K562 (cell line): ENCODE data around the gene AMPD3. TPM values are rescaled to one million over a fixed set of nuclear protein-coding genes. Genes with fewer than 3 reads are reported as not detected.
A peak's percentile ranks its signal among the peaks of the same experiment; 100 is the strongest.

Source experiments
- ATAC-seq: fragments of 200-7000 bp; cut with Tn5 transposase; 3 replicates; pipeline ENCODE4 v1.9.1; 2020; ENCODE audit warnings: moderate library complexity
- Bru-seq: library from RNA; stranded (reverse); fragments of 400-500 nt; gene quantifications from one replicate; lab custom pipeline; 2021; lab: Mats Ljungman, UMichigan
- BruChase-seq, 2 experiments: library from RNA; stranded (reverse); fragments of 400-500 nt; gene quantifications; one replicate each; lab custom pipeline; 2021; lab: Mats Ljungman, UMichigan
- BruUV-seq: library from RNA; stranded (reverse); fragments of 400-500 nt; replicated peaks from 2 replicates; lab custom pipeline; 2021; lab: Mats Ljungman, UMichigan
- CTCF ChIA-PET: fragments of 300-600 bp; formaldehyde crosslinking; extraction: SDS; loops from one replicate; lab custom pipeline; 2021; ENCODE audit warnings: low intra/inter-chr PET ratio; lab: Yijun Ruan, JAX
- POLR2A ChIA-PET: fragments of 300-600, 350-650 bp; sonication (Branson Sonifier 250); formaldehyde crosslinking; extraction: SDS; loops from one replicate; lab custom pipeline; 2021; ENCODE audit warnings: antibody characterized with exemption, inconsistent platforms; lab: Yijun Ruan, JAX
- DNase-seq, 4 experiments: peaks; one replicate each; pipeline versions ENCODE4 v3.0.0 to v3.0.0-alpha.2; 2011 to 2018; ENCODE audit warnings: low spot score in 3 of 4, mixed read lengths in 3 of 4; ENCODE audit errors: extremely low read depth in 1 of 4
- FAIRE-seq: peaks from 2 replicates; lab custom pipeline; 2011; peaks lifted over from hg19 to GRCh38; lab: Jason Lieb, UNC
- H2AFZ ChIP-seq: 2 replicates; pipeline ENCODE4 v1.6.0; 2011; ENCODE audit warnings: low read depth, low read length, control low read depth, inconsistent platforms
- H3K27ac ChIP-seq: fragments of 200-600 bp; 3 replicates; pipeline ENCODE4 v1.8.0; 2011; ENCODE audit warnings: low read depth, mild to moderate bottlenecking, control low read depth, inconsistent platforms, low read length, moderate library complexity, mixed read lengths; ENCODE audit errors: extremely low read depth
- H3K27me3 ChIP-seq, 2 experiments: fragments of 300-600 bp in 1 of 2; 2 replicates in 1 of 2; 3 replicates in 1 of 2; pipeline versions ENCODE4 v1.6.0 to v1.8.0; 2011; ENCODE audit warnings: inconsistent platforms in 2 of 2, low read length in 2 of 2, mild to moderate bottlenecking in 1 of 2, mixed read lengths in 1 of 2, moderate library complexity in 1 of 2; ENCODE audit not compliant: control insufficient read depth in 2 of 2, insufficient read depth in 2 of 2
- H3K36me3 ChIP-seq: fragments of 300-600 bp; 3 replicates; pipeline ENCODE4 v1.8.0; 2011; ENCODE audit warnings: mild to moderate bottlenecking, low read length, inconsistent platforms; ENCODE audit not compliant: control insufficient read depth, insufficient read depth
- H3K4me1 ChIP-seq, 2 experiments: fragments of 200-600 bp in 1 of 2; replicated peaks in 1 of 2; 2 replicates in 1 of 2; 3 replicates in 1 of 2; pipeline versions ENCODE4 v1.5.1 to v1.8.0; 2011; ENCODE audit warnings: inconsistent platforms in 2 of 2, low read length in 2 of 2, mild to moderate bottlenecking in 1 of 2, mixed read lengths in 1 of 2, moderate library complexity in 1 of 2; ENCODE audit not compliant: control insufficient read depth in 2 of 2, insufficient read depth in 2 of 2
- H3K4me2 ChIP-seq: 2 replicates; pipeline ENCODE4 v1.6.1; 2011; ENCODE audit warnings: low read length, control low read depth, inconsistent platforms, mixed read lengths; ENCODE audit not compliant: insufficient read depth
- H3K4me3 ChIP-seq: fragments of 200-600 bp; sonication (generic), shearing (Covaris generic); 2 replicates; pipeline ENCODE4 v1.5.1; 2016; ENCODE audit warnings: control low read depth, inconsistent platforms
- H3K79me2 ChIP-seq: fragments of 200-600 bp; 3 replicates; pipeline ENCODE4 v1.8.0; 2011; ENCODE audit warnings: low read length, inconsistent platforms; ENCODE audit not compliant: control insufficient read depth, insufficient read depth
- H3K9ac ChIP-seq, 2 experiments: 2 replicates each; pipeline versions ENCODE4 v1.6.0 to v1.6.1; 2011; ENCODE audit warnings: low read depth in 2 of 2, low read length in 2 of 2, control low read depth in 1 of 2, inconsistent platforms in 1 of 2, mild to moderate bottlenecking in 1 of 2, mixed read lengths in 1 of 2; ENCODE audit not compliant: insufficient read depth in 1 of 2
- H3K9me1 ChIP-seq: one replicate; pipeline ENCODE4 v1.6.0; 2011; ENCODE audit warnings: inconsistent platforms, mild to moderate bottlenecking, low read length, moderate library complexity; ENCODE audit not compliant: control insufficient read depth, insufficient read depth
- H3K9me3 ChIP-seq: replicated peaks from 2 replicates; pipeline ENCODE4 v1.5.1; 2011; ENCODE audit warnings: low read depth, low read length, inconsistent platforms; ENCODE audit not compliant: control insufficient read depth, insufficient read depth
- H4K20me1 ChIP-seq: replicated peaks from 2 replicates; pipeline ENCODE4 v1.6.1; 2011; ENCODE audit warnings: low read length, inconsistent platforms, mixed read lengths; ENCODE audit not compliant: control insufficient read depth, insufficient read depth
- ATF7 ChIP-seq: fragments of 450-650 bp; IDR thresholded peaks from 2 replicates; pipeline ENCODE4 v1.7.1; 2014; ENCODE audit warnings: mild to moderate bottlenecking, moderate library complexity
- CBX3 ChIP-seq, 2 experiments: IDR thresholded peaks; 1 replicate in 1 of 2; 2 replicates in 1 of 2; pipeline ENCODE4 v1.6.1; 2012; ENCODE audit warnings: inconsistent platforms in 2 of 2, low read length in 2 of 2, borderline replicate concordance in 1 of 2, control low read depth in 1 of 2
- CREM ChIP-seq: IDR thresholded peaks from 2 replicates; pipeline ENCODE4 v1.6.1; 2014; ENCODE audit warnings: antibody characterized with exemption, low read depth
- CXXC5 ChIP-seq: fragments of 250-450 bp; sonication (Bioruptor Pico); IDR thresholded peaks from 2 replicates; pipeline ENCODE4 v1.8.0; 2022; ENCODE audit warnings: inconsistent platforms, mild to moderate bottlenecking, moderate library complexity
- FOSL1 ChIP-seq: fragments of 200-800 bp; sonication (Bioruptor generic); conservative IDR thresholded peaks from 2 replicates; pipeline ENCODE4 v1.6.1; 2016; ENCODE audit warnings: missing genetic modification characterization, missing compliant biosample characterization
- NR2C2 ChIP-seq, 2 experiments: fragments of 200-800 bp in 1 of 2; sonication (Bioruptor generic) in 1 of 2; sonication (generic) in 1 of 2; formaldehyde crosslinking in 1 of 2; IDR thresholded peaks; 2 replicates each; pipeline versions ENCODE4 v1.6.1 to v1.8.0; 2016 to 2022; ENCODE audit warnings: mild to moderate bottlenecking in 1 of 2, missing compliant biosample characterization in 1 of 2, missing genetic modification characterization in 1 of 2, missing genetic modification reagents in 1 of 2
- POLR2G ChIP-seq: fragments of 200-400 bp; formaldehyde crosslinking; IDR thresholded peaks from 2 replicates; pipeline ENCODE4 v1.6.1; 2017; ENCODE audit warnings: low read depth, mild to moderate bottlenecking, antibody characterized with exemption, low read length, moderate library complexity
- PTTG1 ChIP-seq: fragments of 450-650 bp; IDR thresholded peaks from 2 replicates; pipeline ENCODE4 v1.6.1; 2016; ENCODE audit warnings: low read depth, mild to moderate bottlenecking, missing genetic modification characterization, missing compliant biosample characterization
- SMARCA4 ChIP-seq: fragments of 450-650 bp; IDR thresholded peaks from 2 replicates; pipeline ENCODE4 v1.6.1; 2016
- SP2 ChIP-seq: IDR thresholded peaks from 2 replicates; pipeline ENCODE4 v1.6.1; 2011; ENCODE audit warnings: mild to moderate bottlenecking, low read depth, low read length, moderate library complexity; ENCODE audit not compliant: poor library complexity, severe bottlenecking; ENCODE audit errors: extremely low read depth
- TAF9B ChIP-seq: fragments of 450-650 bp; IDR thresholded peaks from 2 replicates; pipeline ENCODE4 v1.6.1; 2018; ENCODE audit warnings: mild to moderate bottlenecking; ENCODE audit not compliant: partially characterized antibody
- ZNF766 ChIP-seq: fragments of 200-800 bp; sonication (Bioruptor generic); conservative IDR thresholded peaks from 2 replicates; pipeline ENCODE4 v1.6.1; 2016; ENCODE audit warnings: missing genetic modification characterization, missing compliant biosample characterization
- WGBS: fragments of 100-300 bp; shearing (Covaris generic); methylation state at CpG from one replicate; pipeline ENCODE4 v1.1.6; 2016; ENCODE audit warnings: low coverage, mixed read lengths; ENCODE audit not compliant: insufficient coverage; ENCODE audit errors: missing lambda C conversion rate; 5-methylcytosine and 5-hydroxymethylcytosine counted together
- in situ Hi-C: fragments of 300-500 bp; cut with MboI; formaldehyde crosslinking; loops from 4 replicates; pipeline ENCODE4 v1.15.0; 2018; ENCODE audit warnings: inconsistent platforms, mixed read lengths
- intact Hi-C: fragments of 100-400 bp; cut with micrococcal nuclease; formaldehyde crosslinking; loops from 2 replicates; pipeline ENCODE4 v1.14.2; 2022
- long read RNA-seq, 3 experiments: library from polyadenylated mRNA in 2 of 3; library from RNA in 1 of 3; unstranded in 2 of 3; stranded (forward) in 1 of 3; transcript quantifications; one replicate each; pipeline ENCODE4 v2.0.0, GENCODE V29; 2019 to 2022
- polyA minus RNA-seq, 3 experiments: library from RNA; depleted of rRNA, polyadenylated mRNA; stranded (reverse); fragments of >200 nt; gene quantifications; 2 replicates each; pipeline ENCODE4 v1.2.3, GENCODE V29; 2011
- polyA plus RNA-seq, 8 experiments: library from polyadenylated mRNA; depleted of rRNA in 4 of 8; stranded (reverse) in 5 of 8; unstranded in 3 of 8; fragments of >200 nt; fragmentation: Nextera tagmentation in 2 of 8; fragmentation: Illumina TruSeq in 1 of 8; extraction: Ambion mirVana in 2 of 8; extraction: Trizol in 1 of 8; gene quantifications; 2 replicates each; pipeline versions ENCODE4 v1.2.1 to v1.2.3, GENCODE V29; 2011 to 2014; ENCODE audit warnings: inconsistent platforms in 1 of 8, missing spikeins in 1 of 8
- total RNA-seq, 7 experiments: library from RNA; depleted of rRNA in 6 of 7; stranded (reverse); fragments of >200 nt in 6 of 7; fragmentation: Illumina TruSeq in 2 of 7; extraction: Trizol in 2 of 7; gene quantifications; 2 replicates each; pipeline versions ENCODE4 v1.2.1 to v1.2.3, GENCODE V29; 2011 to 2021; ENCODE audit warnings: low replicate concordance in 1 of 7

The AMPD3 gene
- 55.3 and 77.7 TPM in 2 replicates for total RNA-seq (2011; cell fraction: chromatin; rRNA removed; ENCODE audit: low replicate concordance)
- 41.2 and 45.5 TPM in 2 replicates for total RNA-seq (2011; cell fraction: nucleolus; rRNA removed)
- total RNA-seq (2011; cell fraction: nucleoplasm; rRNA removed) = 42.5 and 52.8 TPM in 2 replicates
- total RNA-seq (2014; rRNA removed) (11.2 and 14.2 TPM in 2 replicates), total RNA-seq (2014; rRNA removed; fragmentation: Illumina TruSeq; extraction: Trizol) (7.1 and 7.8 TPM in 2 replicates), total RNA-seq (2015; rRNA removed; fragmentation: Illumina TruSeq; extraction: Trizol) (6.1 and 7.2 TPM in 2 replicates), total RNA-seq (2021) (17.3 and 17.9 TPM in 2 replicates), polyA plus RNA-seq (2011; rRNA removed) (22.2 and 23.6 TPM in 2 replicates), polyA plus RNA-seq (2014; fragmentation: Illumina TruSeq; extraction: Trizol) (15.3 and 19.7 TPM in 2 replicates), polyA plus RNA-seq (2014; fragmentation: Nextera tagmentation; extraction: Ambion mirVana) (1 to 10 TPM; 4.4 to 6.0 TPM), polyA plus RNA-seq (2014; rRNA removed) (12.8 and 13.4 TPM in 2 replicates), polyA minus RNA-seq (2011; rRNA and poly(A)+ RNA removed) (13.6 and 15.4 TPM in 2 replicates), Bru-seq, nascent RNA (percentile 70 among the genes with signal in this experiment), BruChase-seq, experiment 1, labeled RNA remaining after a 2-hour chase (percentile 60 among the genes with signal in this experiment), BruChase-seq, experiment 2, labeled RNA remaining after a 6-hour chase (percentile 60 among the genes with signal in this experiment)
- 17.5 and 39.4 TPM in 2 replicates for polyA plus RNA-seq (2011; cell fraction: cytosol; rRNA removed)
- 47.3 and 74.7 TPM in 2 replicates for polyA plus RNA-seq (2011; cell fraction: nucleus; rRNA removed)
- polyA plus RNA-seq (2012) = 10.7 and 13.0 TPM in 2 replicates
- 12.5 and 18.0 TPM in 2 replicates for polyA minus RNA-seq (2011; cell fraction: cytosol; rRNA and poly(A)+ RNA removed)
- 30.7 and 31.7 TPM in 2 replicates for polyA minus RNA-seq (2011; cell fraction: nucleus; rRNA and poly(A)+ RNA removed)
- long read RNA-seq, experiment 1, partial matches to known transcripts = 30 of 44 reads
- long read RNA-seq, experiment 1, other reads (novel, unspliced or antisense) = 10 of 44 reads
- long read RNA-seq, experiment 2, partial matches to known transcripts = 5 of 16 reads
- long read RNA-seq, experiment 2, other reads (novel, unspliced or antisense) = 9 of 16 reads
- long read RNA-seq, experiment 3, partial matches to known transcripts = 5 of 10 reads
- long read RNA-seq, experiment 3, other reads (novel, unspliced or antisense) = 3 of 10 reads

GRCh38 chr11:10454878-10455631 is at the start of gene AMPD3:
Gene AMPD3 (plus strand): TSS chr11:10455264. CDS start chr11:10461520, 6,256 bp downstream.
- peak; percentile 72 for ATAC-seq
- 2% methylated on average over 9 of the region's 11 CpGs for WGBS
- BruUV-seq = TSS peak; percentile 99
- Histone ChIP-seq H2AFZ (peak within 1 kb of the TSS; percentile 94), H3K79me2 (peaks cover 40% of the 10 kb centered on the region), H3K4me3 (peak within 1 kb of the TSS; percentile 49), H3K27me3 (no peaks in the 10 kb centered on the region), H3K36me3 (no peaks in the 10 kb centered on the region), H3K27ac (peak within 1 kb of the TSS; percentile 89), H4K20me1 (no peaks in the 10 kb centered on the region), H3K9me3 (no peaks in the 10 kb centered on the region), H3K9me1 (no peaks in the 10 kb centered on the region), H3K4me2 (peak within 1 kb of the TSS; percentile 90), H3K9ac (peak within 1 kb of the TSS; percentile 75 to 91), H3K4me1 (peaks cover 32 to 38% of the 10 kb centered on the region in 2 experiments)
- in situ Hi-C loops (no loop called here), intact Hi-C loops (loop anchor here (5.0 kb wide), 4 partner anchors 37 to 197 kb away; no protein-coding TSS in a partner anchor)
- CTCF ChIA-PET = no interaction called here
- peak; percentile 56 for FAIRE-seq
- POLR2A ChIA-PET = interaction anchor here (0.6 to 1.4 kb wide), 5 partner anchors 12 to 287 kb away, joined by 3 read pairs; no protein-coding TSS in a partner anchor
- peak; percentile 65 to 88 (median 76) for DNase-seq
- TF ChIP-seq CREM (peak; percentile 49; the same call in 1 of the 2 replicates), PTTG1 (no peak), SMARCA4 (peak; percentile 46), POLR2G (0 out of 2 replicates have a peak, but pooled peaks have one; percentile 18), NR2C2 (CRISPR knock-in tag; IDR thresholded peaks at IDR 0.05) (no peak), NR2C2 (tag; IDR thresholded peaks at IDR 0.05) (peak; percentile 44; the same call in 1 of the 2 replicates), SP2 (peak; percentile 6), CBX3 (IDR thresholded peaks at IDR 0.05; ENCODE audit: borderline replicate concordance in 1 of 2, low read length in 2 of 2) (0 out of 3 replicates have a peak, but pooled peaks of 1 of the 2 experiments have one; percentile 71), ZNF766 (CRISPR knock-in tag) (no peak), CXXC5 (CRISPR knock-in tag) (peak; percentile 16; the same call in 1 of the 2 replicates), FOSL1 (tag) (peak; percentile 88), ATF7 (peak; percentile 52; the same call in 1 of the 2 replicates), TAF9B (peak; percentile 53)
